Activated naive CD8-positive, alpha-beta T cell treated with anti-CD3 and anti-CD28 coated beads, Interleukin-2, amount 50 U/mL, for 24 hours (primary cell): ENCODE measurements around the gene ZNF595.
"Not testable (repeated sequence)": the region's sequence is repeated elsewhere in the genome, so short reads cannot be mapped to it uniquely, and the experiment has no call there.

Experiments used
- ATAC-seq: fragments of 150-1000 bp; cut with Tn5 transposase; one replicate; pipeline ENCODE4 v1.10.0; 2021
- DNase-seq: peaks from one replicate; pipeline ENCODE4 v3.0.0; 2021
- H3K27ac Mint-ChIP-seq: one replicate; pipeline ENCODE4 v1.8.0; 2021; ENCODE audit warnings: mild to moderate bottlenecking, mixed read lengths
- H3K27me3 Mint-ChIP-seq: one replicate; pipeline ENCODE4 v1.8.0; 2021; ENCODE audit warnings: mixed read lengths
- H3K36me3 Mint-ChIP-seq: one replicate; pipeline ENCODE4 v1.8.0; 2021; ENCODE audit warnings: low read depth, mixed read lengths
- H3K4me1 Mint-ChIP-seq: one replicate; pipeline ENCODE4 v1.8.0; 2021; ENCODE audit warnings: mixed read lengths
- H3K4me3 Mint-ChIP-seq: one replicate; pipeline ENCODE4 v1.8.0; 2021; ENCODE audit warnings: mild to moderate bottlenecking, moderate library complexity, mixed read lengths
- H3K9me3 Mint-ChIP-seq: one replicate; pipeline ENCODE4 v1.8.0; 2021; ENCODE audit warnings: mixed read lengths

ZNF595 gene

DNA sequence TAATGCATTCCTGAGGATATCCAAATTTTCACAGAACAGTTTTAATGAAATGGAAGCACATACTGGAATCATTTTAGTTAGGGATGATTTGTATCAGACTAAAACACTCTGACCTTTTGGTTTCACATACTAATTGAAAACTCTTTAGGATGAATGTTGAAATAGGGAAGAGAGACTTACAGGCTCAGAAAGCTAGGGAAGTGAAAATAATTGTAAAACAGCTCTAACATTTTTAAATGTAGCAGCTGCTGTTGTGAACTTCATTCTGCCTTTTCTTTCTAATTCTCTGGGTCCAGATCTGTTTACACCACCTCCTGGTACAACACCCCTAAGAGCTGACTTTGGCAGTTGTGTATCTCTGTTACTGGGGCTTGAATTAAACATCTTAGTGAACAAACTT lies 9.7 kb upstream of the ZNF595 start:
- H3K27ac Mint-ChIP-seq, DNase-seq, H3K9me3 Mint-ChIP-seq, H3K4me1 Mint-ChIP-seq, H3K4me3 Mint-ChIP-seq, H3K27me3 Mint-ChIP-seq, ATAC-seq, H3K36me3 Mint-ChIP-seq: not testable (repeated sequence)

DNA sequence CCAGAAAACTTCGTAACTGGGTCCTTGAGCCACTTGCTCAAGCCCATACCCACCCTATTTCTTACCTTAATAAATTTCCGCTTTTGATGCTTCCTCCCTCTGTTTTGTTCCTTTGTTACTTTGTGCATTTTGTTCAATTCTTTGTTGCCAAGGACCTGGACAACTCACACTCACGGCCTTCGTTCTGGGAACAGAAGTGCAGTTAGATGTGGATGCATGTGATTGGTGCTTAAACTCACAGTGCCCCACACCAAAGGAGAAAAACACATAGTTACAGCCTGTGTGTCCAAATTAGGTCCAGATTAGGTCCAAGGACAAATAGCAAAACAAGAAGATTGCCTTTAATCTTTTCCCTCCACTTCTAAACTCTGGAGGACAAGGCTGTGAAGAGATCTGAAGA lies 1.9 kb upstream of the ZNF595 start:
- H3K9me3 Mint-ChIP-seq, H3K4me3 Mint-ChIP-seq, H3K36me3 Mint-ChIP-seq, H3K27me3 Mint-ChIP-seq, H3K4me1 Mint-ChIP-seq, DNase-seq, H3K27ac Mint-ChIP-seq, ATAC-seq: not testable (repeated sequence)

DNA sequence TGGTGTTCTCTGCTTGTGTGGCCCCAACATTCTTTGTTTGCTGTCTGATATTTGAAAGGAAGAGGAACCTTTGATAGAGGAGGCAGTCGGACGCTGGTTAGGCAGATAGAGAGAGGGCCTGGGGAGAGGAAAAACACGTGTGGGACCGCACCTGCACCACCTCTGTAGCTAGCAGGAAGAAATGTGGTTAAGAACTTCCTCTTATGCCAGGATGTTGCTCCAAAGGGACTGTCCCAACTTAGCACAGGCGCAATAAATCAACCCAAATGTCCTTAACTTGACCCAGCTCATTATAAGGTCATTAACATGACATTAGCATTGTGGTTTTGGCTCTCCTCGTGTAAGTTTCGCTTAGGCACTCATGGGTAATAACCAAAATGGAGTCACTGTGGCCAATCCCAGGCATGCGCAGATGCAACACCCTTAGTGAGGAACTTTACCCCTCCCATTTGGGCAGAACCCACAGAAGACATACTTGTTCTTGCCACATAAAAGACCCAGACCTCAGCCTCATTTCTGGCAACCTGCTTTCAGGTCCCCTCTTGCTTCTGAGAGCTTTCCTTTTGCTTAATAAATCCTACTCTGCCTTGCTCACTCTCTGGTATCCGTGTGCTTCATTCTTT lies 1.4 kb upstream of the ZNF595 start:
- not testable (repeated sequence) for H3K4me3 Mint-ChIP-seq, H3K36me3 Mint-ChIP-seq

DNA sequence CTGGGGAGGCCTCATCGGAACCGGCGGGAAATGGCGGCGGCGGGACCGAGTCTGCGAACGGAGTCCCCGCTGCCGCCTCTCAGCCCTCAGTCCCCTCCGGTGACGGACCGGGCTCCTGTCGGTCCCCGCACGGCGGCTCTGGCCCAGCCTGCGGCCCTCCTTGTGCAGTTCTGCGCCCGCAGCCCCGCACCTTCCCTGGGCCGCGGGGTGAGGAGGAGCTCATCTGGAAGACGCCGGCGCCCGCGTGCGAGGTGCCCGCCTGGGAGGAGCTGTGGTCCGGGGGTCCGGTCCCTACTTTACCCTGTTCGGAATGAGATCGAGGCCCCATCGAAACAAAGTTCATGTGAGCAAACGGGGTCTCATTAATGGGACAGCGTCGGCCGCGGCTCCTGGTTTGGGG lies 400 bp downstream of the ZNF595 start:
- not testable (repeated sequence) for H3K9me3 Mint-ChIP-seq, H3K4me3 Mint-ChIP-seq, ATAC-seq, H3K4me1 Mint-ChIP-seq, H3K36me3 Mint-ChIP-seq, H3K27ac Mint-ChIP-seq, H3K27me3 Mint-ChIP-seq, DNase-seq

More for the DNA sequence above, 1.4 kb upstream of the ZNF595 start:
- DNase-seq (peak; percentile 22), ATAC-seq (peak; percentile 69)
- not testable (repeated sequence) for H3K27ac Mint-ChIP-seq, H3K9me3 Mint-ChIP-seq, H3K4me1 Mint-ChIP-seq, H3K27me3 Mint-ChIP-seq

DNA sequence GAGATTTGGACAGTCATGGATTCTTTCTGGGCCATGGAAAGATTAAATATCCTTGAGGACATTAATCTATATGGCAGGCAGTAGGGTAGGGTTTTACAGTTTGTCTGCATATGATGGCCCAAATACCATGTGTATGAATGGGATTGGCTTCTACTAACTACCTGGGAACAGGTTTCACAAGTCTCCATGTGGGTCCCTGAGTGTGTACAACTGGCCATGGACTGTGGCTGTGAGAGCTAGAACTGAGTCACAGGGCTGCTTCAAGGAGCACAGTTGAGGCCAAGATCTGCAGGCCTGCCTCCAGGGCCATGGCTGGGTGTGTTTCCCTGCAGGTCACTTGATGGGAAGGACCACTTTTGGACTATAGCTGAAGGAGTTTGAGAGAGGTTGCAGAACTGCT lies 11.6 kb downstream of the ZNF595 start:
- peaks cover 12% of the 10 kb centered on the region for H3K9me3 Mint-ChIP-seq
- H3K27me3 Mint-ChIP-seq, H3K4me1 Mint-ChIP-seq, DNase-seq, H3K27ac Mint-ChIP-seq, H3K4me3 Mint-ChIP-seq: not testable (repeated sequence)
- peak; percentile 15 for ATAC-seq
- H3K36me3 Mint-ChIP-seq, result peaks cover 13% of the 10 kb centered on the region

DNA sequence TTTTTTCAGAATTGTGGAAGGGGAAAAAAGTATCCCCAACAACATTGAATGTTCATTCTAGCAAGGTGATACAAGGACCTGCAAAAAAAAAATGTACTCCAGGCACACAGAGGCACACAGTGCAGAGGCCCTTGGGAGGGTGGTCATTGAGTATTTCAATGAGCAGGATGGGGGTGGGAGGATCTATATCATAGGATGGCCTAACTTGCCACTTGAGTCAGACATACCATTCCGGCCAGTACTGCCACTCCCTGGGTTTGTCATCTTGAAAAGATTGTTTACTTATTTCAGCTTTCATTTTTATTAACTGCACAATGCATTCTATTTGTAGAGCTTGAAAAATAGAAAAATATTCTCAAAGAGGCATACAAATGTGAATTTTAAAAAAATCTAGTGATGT lies 18.7 kb downstream of the ZNF595 start:
- Mint-ChIP-seq H3K27ac (no peak overlapping the region), H3K36me3 (peaks cover 70% of the 10 kb centered on the region), H3K9me3 (peaks cover 64% of the 10 kb centered on the region), H3K27me3 (no peaks in the 10 kb centered on the region), H3K4me3 (no peak overlapping the region), H3K4me1 (no peaks in the 10 kb centered on the region)
- DNase-seq (no peak), ATAC-seq (no peak)

DNA sequence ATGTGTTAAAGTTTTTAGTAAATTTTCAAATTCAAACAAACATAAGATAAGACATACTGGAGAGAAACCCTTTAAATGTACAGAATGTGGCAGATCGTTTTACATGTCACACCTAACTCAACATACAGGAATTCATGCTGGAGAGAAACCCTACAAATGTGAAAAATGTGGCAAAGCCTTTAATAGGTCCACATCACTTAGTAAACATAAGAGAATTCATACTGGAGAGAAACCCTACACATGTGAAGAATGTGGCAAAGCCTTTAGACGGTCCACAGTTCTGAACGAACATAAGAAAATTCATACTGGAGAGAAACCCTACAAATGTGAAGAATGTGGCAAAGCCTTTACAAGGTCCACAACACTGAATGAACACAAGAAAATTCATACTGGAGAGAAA lies 32.8 kb downstream of the ZNF595 start:
- H3K4me1 Mint-ChIP-seq, result no peaks in the 10 kb centered on the region
- DNase-seq (no peak), ATAC-seq (no peak)
- H3K27ac Mint-ChIP-seq, result no peak overlapping the region
- H3K36me3 Mint-ChIP-seq, result peaks cover 60% of the 10 kb centered on the region
- H3K27me3 Mint-ChIP-seq, result no peaks in the 10 kb centered on the region
- no peak overlapping the region for H3K4me3 Mint-ChIP-seq
- H3K9me3 Mint-ChIP-seq, result peaks cover 70% of the 10 kb centered on the region

DNA sequence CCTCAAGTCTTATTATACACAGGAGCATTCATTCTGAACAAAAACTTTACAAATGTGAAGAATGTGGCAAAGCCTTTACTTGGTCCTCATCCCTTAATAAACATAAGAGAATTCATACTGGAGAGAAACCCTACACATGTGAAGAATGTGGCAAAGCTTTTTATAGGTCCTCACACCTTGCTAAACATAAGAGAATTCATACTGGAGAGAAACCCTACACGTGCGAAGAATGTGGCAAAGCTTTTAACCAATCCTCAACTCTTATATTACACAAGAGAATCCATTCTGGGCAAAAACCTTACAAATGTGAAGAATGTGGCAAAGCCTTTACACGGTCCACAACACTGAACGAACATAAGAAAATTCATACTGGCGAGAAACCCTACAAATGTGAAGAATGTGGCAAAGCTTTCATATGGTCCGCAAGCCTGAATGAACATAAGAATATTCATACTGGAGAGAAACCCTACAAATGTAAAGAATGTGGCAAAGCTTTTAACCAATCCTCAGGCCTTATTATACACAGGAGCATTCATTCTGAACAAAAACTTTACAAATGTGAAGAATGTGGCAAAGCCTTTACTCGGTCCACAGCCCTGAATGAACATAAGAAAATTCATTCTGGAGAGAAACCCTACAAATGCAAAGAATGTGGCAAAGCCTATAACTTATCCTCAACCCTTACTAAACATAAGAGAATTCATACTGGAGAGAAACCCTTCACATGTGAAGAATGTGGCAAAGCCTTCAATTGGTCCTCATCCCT lies 33.6 kb downstream of the ZNF595 start:
- ATAC-seq, H3K27me3 Mint-ChIP-seq, H3K4me1 Mint-ChIP-seq, H3K4me3 Mint-ChIP-seq, H3K27ac Mint-ChIP-seq, DNase-seq: not testable (repeated sequence)
- peaks cover 70% of the 10 kb centered on the region for H3K9me3 Mint-ChIP-seq
- H3K36me3 Mint-ChIP-seq, result peaks cover 60% of the 10 kb centered on the region

DNA sequence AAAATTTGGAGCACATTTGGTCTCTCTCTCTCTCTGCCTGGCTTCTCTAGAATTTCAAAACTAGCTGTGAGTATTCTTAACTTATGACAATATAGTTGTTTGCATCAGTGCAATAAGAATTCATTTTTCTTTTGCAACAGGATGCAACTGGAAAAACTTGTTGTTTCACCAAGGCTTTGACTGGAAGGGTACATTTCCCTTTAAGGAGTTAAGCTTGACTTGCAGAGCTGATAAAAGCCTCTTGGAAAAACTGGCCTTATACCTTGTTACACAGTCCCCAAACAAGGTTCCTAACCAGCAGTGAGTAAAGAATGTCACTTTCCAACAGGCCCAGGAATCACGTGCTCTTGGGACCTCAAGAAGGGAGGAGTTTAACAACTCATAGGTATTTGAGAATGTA lies 45.3 kb downstream of the ZNF595 start:
- ATAC-seq, result no peak
- Mint-ChIP-seq H3K36me3 (peaks cover 18% of the 10 kb centered on the region), H3K27ac (no peak overlapping the region)

DNA sequence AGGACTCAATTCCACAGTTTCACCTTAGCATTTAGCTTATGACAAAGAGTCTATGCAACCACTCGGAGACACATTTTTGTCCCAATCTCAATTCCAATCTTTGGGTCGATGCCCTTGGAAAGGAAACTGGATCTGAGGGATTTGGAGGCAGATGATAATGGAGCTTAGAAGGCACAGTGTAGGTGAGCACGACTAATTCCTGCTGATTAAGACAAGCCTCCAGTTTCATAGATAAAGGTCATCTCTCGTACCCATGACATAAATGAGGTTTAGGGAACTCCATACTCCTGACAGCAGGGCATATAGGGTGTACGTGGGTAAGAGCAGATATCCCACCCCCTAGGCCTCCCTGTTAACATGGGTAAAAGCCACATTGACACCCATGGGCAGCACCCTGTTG lies 46.7 kb downstream of the ZNF595 start:
- peaks cover 52% of the 10 kb centered on the region for H3K9me3 Mint-ChIP-seq
- H3K4me3 Mint-ChIP-seq, result no peak overlapping the region
- peaks cover 4% of the 10 kb centered on the region for H3K27me3 Mint-ChIP-seq
- no peaks in the 10 kb centered on the region for H3K4me1 Mint-ChIP-seq
- ATAC-seq, result no peak
- H3K36me3 Mint-ChIP-seq, result peaks cover 16% of the 10 kb centered on the region
- H3K27ac Mint-ChIP-seq, result no peak overlapping the region
- no peak for DNase-seq

More for the DNA sequence above, 45.3 kb downstream of the ZNF595 start:
- DNase-seq, result no peak
- H3K4me1 Mint-ChIP-seq, result no peaks in the 10 kb centered on the region
- peaks cover 59% of the 10 kb centered on the region for H3K9me3 Mint-ChIP-seq
- H3K27me3 Mint-ChIP-seq, result no peaks in the 10 kb centered on the region
- H3K4me3 Mint-ChIP-seq, result no peak overlapping the region

DNA sequence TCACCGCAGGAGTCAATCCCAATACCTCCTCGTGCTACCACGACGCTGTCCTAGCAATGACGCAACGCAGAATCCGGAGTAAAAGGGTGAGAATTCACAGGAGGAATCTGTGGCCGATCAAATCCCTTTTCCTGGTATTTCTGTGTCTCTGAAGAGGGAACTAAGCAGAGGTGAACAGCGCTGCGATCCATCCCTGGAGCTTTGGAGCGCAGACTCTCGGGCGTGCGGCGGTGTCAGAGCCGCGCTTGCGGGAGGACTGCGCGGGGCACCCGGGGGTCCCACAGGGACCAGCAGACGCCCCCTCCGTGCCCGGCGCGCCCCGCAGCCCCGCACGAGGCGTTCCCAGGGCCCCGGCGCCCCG lies 53.9 kb downstream of the ZNF595 start:
- Mint-ChIP-seq H3K27ac (no peak overlapping the region), H3K4me3 (no peak overlapping the region), H3K9me3 (peaks cover 62% of the 10 kb centered on the region), H3K36me3 (peaks cover 33% of the 10 kb centered on the region), H3K4me1 (no peaks in the 10 kb centered on the region), H3K27me3 (peaks cover 53% of the 10 kb centered on the region)
- no peak for DNase-seq
- no peak for ATAC-seq

DNA sequence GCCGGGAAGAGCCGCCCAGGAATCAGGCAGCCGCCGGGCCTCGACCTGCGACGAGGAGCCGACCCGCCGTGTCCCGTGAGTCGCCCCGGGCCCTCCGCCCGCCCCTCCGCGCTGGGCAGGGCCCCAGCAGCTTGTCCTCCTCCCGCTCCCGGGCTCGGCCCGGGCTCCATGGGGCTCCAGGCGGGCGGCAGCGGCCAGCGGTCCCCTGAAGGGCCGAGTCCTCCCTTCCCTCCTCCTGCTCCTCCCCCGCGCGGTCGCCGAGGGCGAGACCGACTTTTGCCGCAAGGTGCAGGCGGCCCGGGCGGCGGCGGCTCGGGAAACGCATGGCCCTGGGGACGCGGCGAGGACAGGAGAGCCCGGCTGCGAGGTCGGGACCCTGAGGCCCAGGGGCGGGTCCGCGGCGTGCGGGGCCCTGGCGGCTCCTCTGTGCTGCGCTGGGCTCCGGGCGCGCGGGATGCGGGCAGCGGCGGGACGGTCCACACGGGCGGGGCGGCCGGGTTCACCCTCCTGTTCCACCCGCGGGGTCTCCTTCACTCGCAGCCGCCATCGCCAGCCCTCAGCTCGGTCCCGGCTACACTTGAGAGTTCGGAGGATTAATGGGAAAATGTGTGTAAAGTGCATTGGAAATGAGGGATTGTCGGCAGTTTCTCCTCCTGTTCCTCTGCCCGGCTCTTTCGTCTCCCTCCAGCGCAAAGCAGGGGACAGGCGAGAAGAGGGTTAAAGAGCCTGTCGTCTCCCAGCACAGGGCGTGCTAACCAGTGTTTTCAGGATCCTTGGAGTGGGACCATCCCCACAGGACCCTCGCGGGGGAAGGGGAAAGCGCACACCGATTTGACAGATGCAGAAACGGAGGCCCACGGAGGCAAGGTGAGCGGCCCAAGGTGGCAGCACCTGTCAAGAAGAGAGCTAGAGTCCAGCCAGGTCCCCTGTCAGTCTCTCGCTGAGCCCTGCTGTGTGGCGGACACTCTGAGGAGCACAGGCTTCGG lies 54.6 kb downstream of the ZNF595 start:
- Mint-ChIP-seq H3K27me3 (peaks cover 53% of the 10 kb centered on the region), H3K4me3 (no peak overlapping the region), H3K9me3 (peaks cover 55% of the 10 kb centered on the region), H3K36me3 (peaks cover 33% of the 10 kb centered on the region), H3K27ac (no peak overlapping the region), H3K4me1 (no peaks in the 10 kb centered on the region)
- ATAC-seq, result no peak
- no peak for DNase-seq

DNA sequence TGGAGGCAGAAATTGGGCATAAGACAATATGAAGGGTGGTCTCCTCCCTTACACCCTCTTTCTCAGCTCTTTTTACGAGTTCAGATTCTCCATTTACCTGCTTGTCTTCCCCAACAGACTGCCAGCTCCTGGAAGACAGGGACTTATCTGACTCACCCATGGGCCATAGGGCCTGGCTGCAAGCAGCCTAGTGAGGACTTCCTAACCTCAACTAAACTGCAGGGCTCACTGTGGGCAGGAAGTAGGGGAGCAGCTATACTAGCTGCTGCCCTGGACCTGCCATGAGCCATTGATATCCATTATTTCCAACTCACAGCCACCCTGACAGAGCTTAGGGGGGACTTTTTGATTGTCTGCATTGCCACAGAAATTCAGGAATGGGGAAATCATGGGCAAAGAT lies 59.6 kb downstream of the ZNF595 start:
- ATAC-seq (no peak), DNase-seq (no peak)
- H3K36me3 Mint-ChIP-seq, result peaks cover 23% of the 10 kb centered on the region
- H3K27ac Mint-ChIP-seq, result no peak overlapping the region
- peaks cover 31% of the 10 kb centered on the region for H3K27me3 Mint-ChIP-seq
- peaks cover 45% of the 10 kb centered on the region for H3K9me3 Mint-ChIP-seq
- no peak overlapping the region for H3K4me3 Mint-ChIP-seq
- H3K4me1 Mint-ChIP-seq, result peaks cover 6% of the 10 kb centered on the region

DNA sequence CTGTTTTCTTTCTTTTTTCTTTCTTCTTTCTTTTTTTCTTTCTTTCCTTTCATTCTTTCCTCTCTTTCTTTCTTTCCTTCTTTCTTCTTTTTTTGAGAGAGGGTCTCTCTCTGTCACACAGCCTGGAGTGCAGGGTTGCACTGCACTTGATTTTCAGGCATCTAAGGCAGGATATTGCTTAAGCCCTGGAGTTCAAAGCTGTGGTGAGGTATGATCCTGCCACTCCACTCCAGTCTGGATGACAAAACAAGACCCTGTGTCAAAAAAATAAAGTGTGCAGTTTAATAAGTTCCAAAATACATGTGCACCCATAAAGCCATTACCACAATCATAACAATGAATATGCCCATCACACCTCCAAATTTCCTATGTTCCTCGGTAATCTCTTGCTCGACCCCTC lies 60.6 kb downstream of the ZNF595 start:
- Mint-ChIP-seq H3K9me3 (peaks cover 41% of the 10 kb centered on the region), H3K27me3 (peaks cover 22% of the 10 kb centered on the region)

DNA sequence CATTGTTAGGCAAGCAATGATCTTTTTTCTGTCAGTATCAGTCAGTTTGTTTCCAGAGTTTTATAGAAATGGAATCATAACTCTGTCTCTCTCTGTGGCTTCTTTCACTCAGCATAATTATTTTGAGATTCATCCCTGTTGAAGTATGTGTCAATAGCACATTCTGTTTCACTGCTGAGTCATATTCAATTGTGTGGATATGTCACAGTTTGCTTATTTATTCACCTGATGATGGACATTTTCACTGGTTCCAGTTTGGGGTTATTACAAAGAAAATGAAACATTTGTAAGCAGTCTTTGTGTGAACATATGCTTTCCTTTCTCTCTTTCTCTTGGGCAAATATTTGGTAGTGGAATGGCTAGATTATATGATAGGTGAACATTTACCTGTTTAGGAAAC lies 61.0 kb downstream of the ZNF595 start:
- DNase-seq (no peak), ATAC-seq (no peak)
- no peak overlapping the region for H3K4me3 Mint-ChIP-seq
- no peak overlapping the region for H3K27ac Mint-ChIP-seq
- peaks cover 37% of the 10 kb centered on the region for H3K9me3 Mint-ChIP-seq
- H3K36me3 Mint-ChIP-seq, result peaks cover 15% of the 10 kb centered on the region
- peaks cover 17% of the 10 kb centered on the region for H3K27me3 Mint-ChIP-seq
- peaks cover 6% of the 10 kb centered on the region for H3K4me1 Mint-ChIP-seq

More for the DNA sequence above, 60.6 kb downstream of the ZNF595 start:
- ATAC-seq (no peak), DNase-seq (no peak)
- Mint-ChIP-seq H3K36me3 (peaks cover 18% of the 10 kb centered on the region), H3K27ac (no peak overlapping the region), H3K4me1 (peaks cover 6% of the 10 kb centered on the region), H3K4me3 (no peak overlapping the region)
